Glutamatergic neuron (in vitro differentiated cells): ENCODE measurements around the gene SORD. TPM values are rescaled to one million over a fixed set of nuclear protein-coding genes. Genes with fewer than 3 reads are reported as not detected.
"Not testable (repeated sequence)": the region's sequence is repeated elsewhere in the genome, so short reads cannot be mapped to it uniquely, and the experiment has no call there.

ENCODE experiments used
- DNase-seq: peaks from one replicate; pipeline ENCODE4 v3.0.0; 2022
- H3K27ac Mint-ChIP-seq: one replicate; pipeline ENCODE4 v1.8.0; 2020; ENCODE audit warnings: mild to moderate bottlenecking, mixed read lengths, inconsistent platforms; ENCODE audit not compliant: unreplicated experiment
- H3K27me3 Mint-ChIP-seq: one replicate; pipeline ENCODE4 v1.8.0; 2020; ENCODE audit warnings: mild to moderate bottlenecking, moderate library complexity, mixed read lengths, inconsistent platforms; ENCODE audit not compliant: unreplicated experiment
- H3K36me3 Mint-ChIP-seq: one replicate; pipeline ENCODE4 v1.8.0; 2020; ENCODE audit warnings: mild to moderate bottlenecking, mixed read lengths, inconsistent platforms; ENCODE audit not compliant: unreplicated experiment
- H3K4me1 Mint-ChIP-seq: one replicate; pipeline ENCODE4 v1.8.0; 2020; ENCODE audit warnings: mild to moderate bottlenecking, low read depth, mixed read lengths, inconsistent platforms; ENCODE audit not compliant: unreplicated experiment
- H3K4me3 Mint-ChIP-seq: one replicate; pipeline ENCODE4 v1.8.0; 2020; ENCODE audit warnings: mild to moderate bottlenecking, mixed read lengths, inconsistent platforms; ENCODE audit not compliant: unreplicated experiment
- H3K9me3 Mint-ChIP-seq: one replicate; pipeline ENCODE4 v1.8.0; 2020; ENCODE audit warnings: mild to moderate bottlenecking, moderate library complexity, mixed read lengths, inconsistent platforms; ENCODE audit not compliant: unreplicated experiment
- CTCF ChIP-seq: fragments of 200-600 bp; sonication (generic); IDR thresholded peaks from one replicate; pipeline ENCODE4 v1.5.0; 2021; ENCODE audit not compliant: partially characterized antibody, unreplicated experiment
- total RNA-seq: library from RNA; stranded (reverse); fragmentation: NEBNext Ultra II Directional; extraction: Animal tissue kit (Norgen Biotek cat#: 25700); gene quantifications from one replicate; pipeline ENCODE4 v1.2.1, GENCODE V29; 2021; ENCODE audit not compliant: unreplicated experiment

Gene SORD
- total RNA-seq, 1 donor from 2014 or later: 29.1 TPM

GRCh38 chr15:45050587-45050986 is 27.6 kb downstream of the SORD start:
- Mint-ChIP-seq H3K9me3 (peaks cover 2% of the 10 kb centered on the region), H3K4me3 (no peak overlapping the region), H3K36me3 (peaks cover 48% of the 10 kb centered on the region), H3K4me1 (no peaks in the 10 kb centered on the region), H3K27me3 (no peaks in the 10 kb centered on the region), H3K27ac (no peak overlapping the region)
- DNase-seq: no peak
- TF ChIP-seq CTCF: no peak

- H3K27me3 Mint-ChIP-seq, H3K4me1 Mint-ChIP-seq, H3K27ac Mint-ChIP-seq, DNase-seq, H3K4me3 Mint-ChIP-seq, H3K9me3 Mint-ChIP-seq: not testable (repeated sequence)
- H3K36me3 Mint-ChIP-seq: peaks cover 48% of the 10 kb centered on the region
These were observed 29.7 kb downstream of the SORD start for GRCh38 chr15:45052676-45053075.

- not testable (repeated sequence) for H3K27ac Mint-ChIP-seq, H3K9me3 Mint-ChIP-seq, H3K4me1 Mint-ChIP-seq, DNase-seq, H3K4me3 Mint-ChIP-seq, H3K27me3 Mint-ChIP-seq
- H3K36me3 Mint-ChIP-seq: peaks cover 11% of the 10 kb centered on the region
These were observed 36.0 kb downstream of the SORD start for GRCh38 chr15:45058690-45059675.

GRCh38 chr15:45062301-45062700 is 39.3 kb downstream of the SORD start:
- H3K4me3 Mint-ChIP-seq, H3K4me1 Mint-ChIP-seq, H3K9me3 Mint-ChIP-seq, DNase-seq, H3K27me3 Mint-ChIP-seq, H3K27ac Mint-ChIP-seq: not testable (repeated sequence)
- H3K36me3 Mint-ChIP-seq: peaks cover 11% of the 10 kb centered on the region

- H3K4me3 Mint-ChIP-seq: no peak overlapping the region
- H3K27ac Mint-ChIP-seq: no peak overlapping the region
- no peak for TF ChIP-seq CTCF
These were observed 41.4 kb downstream of the SORD start for GRCh38 chr15:45064386-45064785.

GRCh38 chr15:45069942-45070360 is 47.0 kb downstream of the SORD start:
- not testable (repeated sequence) for H3K27ac Mint-ChIP-seq, H3K27me3 Mint-ChIP-seq, H3K36me3 Mint-ChIP-seq

More at GRCh38 chr15:45064386-45064785, 41.4 kb downstream of the SORD start:
- Mint-ChIP-seq H3K4me1 (no peaks in the 10 kb centered on the region), H3K27me3 (no peaks in the 10 kb centered on the region), H3K36me3 (no peaks in the 10 kb centered on the region), H3K9me3 (no peaks in the 10 kb centered on the region)
- DNase-seq: no peak

GRCh38 chr15:45073602-45074001 is 50.6 kb downstream of the SORD start:
- H3K4me1 Mint-ChIP-seq, H3K9me3 Mint-ChIP-seq, H3K27me3 Mint-ChIP-seq, H3K27ac Mint-ChIP-seq, H3K4me3 Mint-ChIP-seq, H3K36me3 Mint-ChIP-seq, DNase-seq: not testable (repeated sequence)

More at GRCh38 chr15:45069942-45070360, 47.0 kb downstream of the SORD start:
- H3K4me3 Mint-ChIP-seq, DNase-seq, H3K4me1 Mint-ChIP-seq, H3K9me3 Mint-ChIP-seq: not testable (repeated sequence)

- H3K9me3 Mint-ChIP-seq, H3K36me3 Mint-ChIP-seq, H3K27me3 Mint-ChIP-seq, H3K4me3 Mint-ChIP-seq, H3K27ac Mint-ChIP-seq, DNase-seq: not testable (repeated sequence)
- H3K4me1 Mint-ChIP-seq: peaks cover 16% of the 10 kb centered on the region
These were observed 52.7 kb downstream of the SORD start for GRCh38 chr15:45075440-45076320.

- not testable (repeated sequence) for H3K27ac Mint-ChIP-seq, H3K9me3 Mint-ChIP-seq, H3K27me3 Mint-ChIP-seq, DNase-seq, H3K4me3 Mint-ChIP-seq, H3K36me3 Mint-ChIP-seq
- H3K4me1 Mint-ChIP-seq: peaks cover 16% of the 10 kb centered on the region
These were observed 54.4 kb downstream of the SORD start for GRCh38 chr15:45077391-45077790.

- Mint-ChIP-seq H3K27ac (peak overlapping the region; percentile 86), H3K4me3 (peak overlapping the region; percentile 52), H3K4me1 (peaks cover 16% of the 10 kb centered on the region)
- DNase-seq, H3K27me3 Mint-ChIP-seq, H3K36me3 Mint-ChIP-seq, H3K9me3 Mint-ChIP-seq: not testable (repeated sequence)
These were observed 56.2 kb downstream of the SORD start for GRCh38 chr15:45079201-45079600.
